GM23338 (cell line): ENCODE data around the gene GSC2. TPM values are rescaled to one million over a fixed set of nuclear protein-coding genes. Genes with fewer than 3 reads are reported as not detected.

Experiments
- ATAC-seq: fragments of 200-7000 bp; cut with Tn5 transposase; 3 replicates; pipeline ENCODE4 v1.9.1; 2020
- DNase-seq: peaks from one replicate; pipeline ENCODE4 v3.0.0-alpha.2; 2015; ENCODE audit warnings: low spot score
- H2AFZ ChIP-seq: fragments of 200-600 bp; sonication (generic); 2 replicates; pipeline ENCODE4 v1.8.0; 2016; ENCODE audit warnings: antibody characterized with exemption, mild to moderate bottlenecking, moderate library complexity
- H3F3A ChIP-seq: fragments of 200-600 bp; sonication (generic); replicated peaks from 2 replicates; pipeline ENCODE4 v1.8.0; 2017; ENCODE audit warnings: antibody characterized with exemption, mixed run types, low read depth
- H3K27ac ChIP-seq: fragments of 200-600 bp; sonication (generic); 2 replicates; pipeline ENCODE4 v1.6.1; 2016; ENCODE audit warnings: low read depth
- H3K27me3 ChIP-seq: fragments of 200-600 bp; sonication (generic); 2 replicates; pipeline ENCODE4 v1.8.0; 2016; ENCODE audit warnings: mild to moderate bottlenecking, mixed run types, moderate library complexity; ENCODE audit not compliant: insufficient read depth
- H3K36me3 ChIP-seq: fragments of 200-600 bp; sonication (generic); 2 replicates; pipeline ENCODE4 v1.8.0; 2016; ENCODE audit warnings: mild to moderate bottlenecking; ENCODE audit not compliant: insufficient read depth
- H3K4me1 ChIP-seq: fragments of 200-600 bp; sonication (generic); 2 replicates; pipeline ENCODE4 v1.8.0; 2016; ENCODE audit warnings: mild to moderate bottlenecking, moderate library complexity; ENCODE audit not compliant: insufficient read depth
- H3K4me2 ChIP-seq: fragments of 200-600 bp; sonication (generic); 2 replicates; pipeline ENCODE4 v1.7.1; 2017; ENCODE audit warnings: mixed run types
- H3K4me3 ChIP-seq: fragments of 200-600 bp; sonication (generic); 2 replicates; pipeline ENCODE4 v1.6.1; 2016; ENCODE audit warnings: mixed run types
- H3K79me2 ChIP-seq: fragments of 200-600 bp; sonication (generic); replicated peaks from 2 replicates; pipeline ENCODE4 v1.8.0; 2017; ENCODE audit warnings: mild to moderate bottlenecking; ENCODE audit not compliant: insufficient read depth
- H3K9me2 ChIP-seq: fragments of 200-600 bp; sonication (generic); 2 replicates; pipeline ENCODE4 v1.8.0; 2017; ENCODE audit not compliant: insufficient read depth
- H4K20me1 ChIP-seq: fragments of 200-600 bp; sonication (generic); replicated peaks from 2 replicates; pipeline ENCODE4 v1.8.0; 2017; ENCODE audit warnings: mild to moderate bottlenecking; ENCODE audit not compliant: insufficient read depth
- H3K27ac Mint-ChIP-seq: 2 replicates; pipeline ENCODE4 v1.8.0; 2020; ENCODE audit warnings: inconsistent platforms, mild to moderate bottlenecking, moderate library complexity, mixed read lengths
- H3K27me3 Mint-ChIP-seq: 3 replicates; pipeline ENCODE4 v1.8.0; 2022; ENCODE audit warnings: low read depth, mild to moderate bottlenecking, moderate library complexity, mixed read lengths, inconsistent platforms; ENCODE audit not compliant: insufficient read depth, poor library complexity
- H3K36me3 Mint-ChIP-seq: 3 replicates; pipeline ENCODE4 v1.8.0; 2021; ENCODE audit warnings: low read depth, mild to moderate bottlenecking, inconsistent platforms, moderate library complexity, mixed read lengths
- H3K4me1 Mint-ChIP-seq: 3 replicates; pipeline ENCODE4 v1.8.0; 2020; ENCODE audit warnings: mild to moderate bottlenecking, inconsistent platforms, mixed read lengths
- H3K4me3 Mint-ChIP-seq: 3 replicates; pipeline ENCODE4 v1.8.0; 2021; ENCODE audit warnings: moderate library complexity, mild to moderate bottlenecking, inconsistent platforms, mixed read lengths
- H3K9me3 Mint-ChIP-seq: 3 replicates; pipeline ENCODE4 v1.8.0; 2020; ENCODE audit warnings: moderate library complexity, mild to moderate bottlenecking, inconsistent platforms, mixed read lengths
- CREB1 ChIP-seq: fragments of 250-450 bp; sonication (Bioruptor Pico); IDR thresholded peaks from 2 replicates; pipeline ENCODE4 v1.5.0; 2020; ENCODE audit warnings: low read depth, mild to moderate bottlenecking, moderate library complexity
- EZH2 ChIP-seq: fragments of 200-600 bp; sonication (generic); IDR thresholded peaks from one replicate; pipeline ENCODE4 v1.8.0; 2017; ENCODE audit warnings: antibody characterized with exemption, mild to moderate bottlenecking, low read depth; ENCODE audit not compliant: unreplicated experiment
- JUNB ChIP-seq: IDR thresholded peaks from one replicate; pipeline ENCODE4 v1.6.1; 2016; ENCODE audit warnings: antibody characterized with exemption; ENCODE audit not compliant: unreplicated experiment
- NANOG ChIP-seq: IDR thresholded peaks from 2 replicates; pipeline ENCODE4 v1.6.1; 2016; ENCODE audit warnings: antibody characterized with exemption, borderline replicate concordance
- POLR2AphosphoS5 ChIP-seq: IDR thresholded peaks from 2 replicates; pipeline ENCODE4 v1.6.1; 2016; ENCODE audit warnings: antibody characterized with exemption, low read depth
- STAT1 ChIP-seq: IDR thresholded peaks from one replicate; pipeline ENCODE4 v1.6.1; 2016; ENCODE audit warnings: antibody characterized with exemption; ENCODE audit not compliant: unreplicated experiment
- ZNF114 ChIP-seq: fragments of 250-450 bp; sonication (Bioruptor Pico); IDR thresholded peaks from 2 replicates; pipeline ENCODE4 v1.5.0; 2020; ENCODE audit warnings: mild to moderate bottlenecking, moderate library complexity
- ZNF331 ChIP-seq: fragments of 250-450 bp; sonication (Bioruptor Pico); IDR thresholded peaks from 2 replicates; pipeline ENCODE4 v1.5.0; 2020; ENCODE audit warnings: low read depth, mild to moderate bottlenecking, moderate library complexity
- long read RNA-seq: library from polyadenylated mRNA; unstranded; transcript quantifications from one replicate; pipeline ENCODE4 v2.0.0, GENCODE V29; 2020; ENCODE audit not compliant: unreplicated experiment
- polyA plus RNA-seq: library from polyadenylated mRNA; unstranded; fragments of >200 nt; fragmentation: Nextera tagmentation; extraction: Ambion mirVana; gene quantifications from 2 replicates; pipeline ENCODE4 v1.2.1, GENCODE V29; 2016
- total RNA-seq: library from RNA; depleted of rRNA; stranded (reverse); fragments of >200 nt; shearing (Covaris generic); gene quantifications from 2 replicates; pipeline ENCODE4 v1.2.3, GENCODE V29; 2014; rRNA removed
- TF ChIP-seq, protein P1 (sequence below), 2 experiments: fragments of 200-600 bp in 1 of 2; sonication (generic) in 1 of 2; conservative IDR thresholded peaks; 2 replicates each; pipeline versions ENCODE4 v1.5.1 to v1.6.1; 2016 to 2017; ENCODE audit warnings: antibody characterized with exemption in 2 of 2, low read depth in 2 of 2, mild to moderate bottlenecking in 2 of 2, moderate library complexity in 1 of 2
- TF ChIP-seq, protein P2 (sequence below): IDR thresholded peaks from one replicate; pipeline ENCODE4 v1.6.1; 2018; ENCODE audit warnings: antibody characterized with exemption; ENCODE audit not compliant: unreplicated experiment

Gene GSC2, protein sequence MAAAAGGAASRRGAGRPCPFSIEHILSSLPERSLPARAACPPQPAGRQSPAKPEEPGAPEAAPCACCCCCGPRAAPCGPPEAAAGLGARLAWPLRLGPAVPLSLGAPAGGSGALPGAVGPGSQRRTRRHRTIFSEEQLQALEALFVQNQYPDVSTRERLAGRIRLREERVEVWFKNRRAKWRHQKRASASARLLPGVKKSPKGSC
- total RNA-seq (not detected in 2 replicates), polyA plus RNA-seq (not detected in 2 replicates)
- long read RNA-seq: 0 reads

- Histone ChIP-seq H3K36me3 (no peaks in the 10 kb centered on the region), H4K20me1 (no peaks in the 10 kb centered on the region), H3K9me2 (no peaks in the 10 kb centered on the region), H2AFZ (peak within 1 kb of the TSS; percentile 96), H3K27ac (no peak within 1 kb of the TSS), H3K79me2 (no peaks in the 10 kb centered on the region), H3K4me3 (peak within 1 kb of the TSS; percentile 64), H3K4me1 (no peaks in the 10 kb centered on the region; the same call in 1 of the 2 replicates), H3K27me3 (peaks cover 90% of the 10 kb centered on the region), H3K4me2 (peak within 1 kb of the TSS; percentile 87), H3F3A (0 out of 2 replicates have a peak, but pooled peaks cover 18% of the 10 kb centered on the region)
- Mint-ChIP-seq H3K27me3 (peaks cover 69% of the 10 kb centered on the region), H3K4me3 (peak within 1 kb of the TSS; percentile 66), H3K27ac (no peak within 1 kb of the TSS), H3K36me3 (peaks cover 3% of the 10 kb centered on the region; the same call in 1 of the 3 replicates), H3K9me3 (peaks cover 10% of the 10 kb centered on the region; the same call in 2 of the 3 replicates), H3K4me1 (peaks cover 19% of the 10 kb centered on the region)
- no peak for DNase-seq
- no peak; the same call in 2 of the 3 replicates for ATAC-seq
- TF ChIP-seq EZH2: no peak
- TF ChIP-seq, protein P1, sequence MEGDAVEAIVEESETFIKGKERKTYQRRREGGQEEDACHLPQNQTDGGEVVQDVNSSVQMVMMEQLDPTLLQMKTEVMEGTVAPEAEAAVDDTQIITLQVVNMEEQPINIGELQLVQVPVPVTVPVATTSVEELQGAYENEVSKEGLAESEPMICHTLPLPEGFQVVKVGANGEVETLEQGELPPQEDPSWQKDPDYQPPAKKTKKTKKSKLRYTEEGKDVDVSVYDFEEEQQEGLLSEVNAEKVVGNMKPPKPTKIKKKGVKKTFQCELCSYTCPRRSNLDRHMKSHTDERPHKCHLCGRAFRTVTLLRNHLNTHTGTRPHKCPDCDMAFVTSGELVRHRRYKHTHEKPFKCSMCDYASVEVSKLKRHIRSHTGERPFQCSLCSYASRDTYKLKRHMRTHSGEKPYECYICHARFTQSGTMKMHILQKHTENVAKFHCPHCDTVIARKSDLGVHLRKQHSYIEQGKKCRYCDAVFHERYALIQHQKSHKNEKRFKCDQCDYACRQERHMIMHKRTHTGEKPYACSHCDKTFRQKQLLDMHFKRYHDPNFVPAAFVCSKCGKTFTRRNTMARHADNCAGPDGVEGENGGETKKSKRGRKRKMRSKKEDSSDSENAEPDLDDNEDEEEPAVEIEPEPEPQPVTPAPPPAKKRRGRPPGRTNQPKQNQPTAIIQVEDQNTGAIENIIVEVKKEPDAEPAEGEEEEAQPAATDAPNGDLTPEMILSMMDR (conservative IDR thresholded peaks at IDR 0.05; ENCODE audit: low read depth in 2 of 2): no peak
- no peak for TF ChIP-seq ZNF114 (CRISPR knock-in tag)
These were observed at the start of gene GSC2 for GRCh38 chr22:19149991-19150390. TSS of gene GSC2 (minus strand) at chr22:19150292. CDS start at chr22:19150283, 9 bp downstream.

DNA sequence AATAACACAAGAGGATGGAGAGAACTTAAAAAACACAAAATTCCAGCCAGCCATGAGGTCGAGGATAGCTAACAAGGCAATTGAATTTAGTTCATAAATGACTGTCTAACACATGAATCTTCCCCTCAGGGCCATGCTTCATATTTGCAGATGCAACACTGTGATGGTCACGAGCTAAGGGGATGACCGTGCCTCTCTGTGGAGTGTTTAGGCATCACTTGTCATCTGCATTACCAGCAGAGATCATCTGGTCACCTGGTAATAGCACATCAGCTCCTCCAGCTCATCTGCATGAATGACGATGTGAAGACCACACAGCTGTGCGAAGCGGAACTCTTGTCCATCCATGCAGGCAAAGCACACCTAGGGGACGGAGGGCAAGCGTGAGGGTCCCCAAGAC lies 49.4 kb upstream of the GSC2 start:
- Histone ChIP-seq H2AFZ (no peak overlapping the region), H3K4me1 (no peaks in the 10 kb centered on the region), H3K36me3 (no peaks in the 10 kb centered on the region), H3K4me2 (no peak overlapping the region), H3F3A (no peaks in the 10 kb centered on the region), H3K4me3 (no peak overlapping the region), H3K9me2 (no peaks in the 10 kb centered on the region), H3K27me3 (no peaks in the 10 kb centered on the region), H3K79me2 (no peaks in the 10 kb centered on the region), H3K27ac (no peak overlapping the region), H4K20me1 (no peaks in the 10 kb centered on the region)
- Mint-ChIP-seq H3K27ac (peak overlapping the region; percentile 10; the same call in 1 of the 2 replicates), H3K4me1 (peaks cover 10% of the 10 kb centered on the region), H3K27me3 (peaks cover 11% of the 10 kb centered on the region), H3K4me3 (no peak overlapping the region), H3K9me3 (peaks cover 5% of the 10 kb centered on the region; the same call in 1 of the 3 replicates), H3K36me3 (peaks cover 26% of the 10 kb centered on the region)
- no peak for ATAC-seq
- DNase-seq: no peak
- TF ChIP-seq, protein P2, sequence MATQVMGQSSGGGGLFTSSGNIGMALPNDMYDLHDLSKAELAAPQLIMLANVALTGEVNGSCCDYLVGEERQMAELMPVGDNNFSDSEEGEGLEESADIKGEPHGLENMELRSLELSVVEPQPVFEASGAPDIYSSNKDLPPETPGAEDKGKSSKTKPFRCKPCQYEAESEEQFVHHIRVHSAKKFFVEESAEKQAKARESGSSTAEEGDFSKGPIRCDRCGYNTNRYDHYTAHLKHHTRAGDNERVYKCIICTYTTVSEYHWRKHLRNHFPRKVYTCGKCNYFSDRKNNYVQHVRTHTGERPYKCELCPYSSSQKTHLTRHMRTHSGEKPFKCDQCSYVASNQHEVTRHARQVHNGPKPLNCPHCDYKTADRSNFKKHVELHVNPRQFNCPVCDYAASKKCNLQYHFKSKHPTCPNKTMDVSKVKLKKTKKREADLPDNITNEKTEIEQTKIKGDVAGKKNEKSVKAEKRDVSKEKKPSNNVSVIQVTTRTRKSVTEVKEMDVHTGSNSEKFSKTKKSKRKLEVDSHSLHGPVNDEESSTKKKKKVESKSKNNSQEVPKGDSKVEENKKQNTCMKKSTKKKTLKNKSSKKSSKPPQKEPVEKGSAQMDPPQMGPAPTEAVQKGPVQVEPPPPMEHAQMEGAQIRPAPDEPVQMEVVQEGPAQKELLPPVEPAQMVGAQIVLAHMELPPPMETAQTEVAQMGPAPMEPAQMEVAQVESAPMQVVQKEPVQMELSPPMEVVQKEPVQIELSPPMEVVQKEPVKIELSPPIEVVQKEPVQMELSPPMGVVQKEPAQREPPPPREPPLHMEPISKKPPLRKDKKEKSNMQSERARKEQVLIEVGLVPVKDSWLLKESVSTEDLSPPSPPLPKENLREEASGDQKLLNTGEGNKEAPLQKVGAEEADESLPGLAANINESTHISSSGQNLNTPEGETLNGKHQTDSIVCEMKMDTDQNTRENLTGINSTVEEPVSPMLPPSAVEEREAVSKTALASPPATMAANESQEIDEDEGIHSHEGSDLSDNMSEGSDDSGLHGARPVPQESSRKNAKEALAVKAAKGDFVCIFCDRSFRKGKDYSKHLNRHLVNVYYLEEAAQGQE: no peak
- TF ChIP-seq JUNB: no peak
- TF ChIP-seq ZNF331 (CRISPR knock-in tag): no peak
- TF ChIP-seq POLR2AphosphoS5: no peak
- TF ChIP-seq ZNF114 (CRISPR knock-in tag): no peak
- TF ChIP-seq NANOG: no peak
- no peak for TF ChIP-seq CREB1 (CRISPR knock-in tag)
- TF ChIP-seq EZH2: no peak
- TF ChIP-seq, protein P1 (conservative IDR thresholded peaks at IDR 0.05; ENCODE audit: low read depth in 2 of 2): no peak
- no peak for TF ChIP-seq STAT1
